Measurements from ENCODE around the gene ALKAL2. TPM values are rescaled to one million over a fixed set of nuclear protein-coding genes. Genes with fewer than 3 reads are reported as not detected.

The ALKAL2 gene
- total RNA-seq, 1 donor from 2014 or later = 0.63 TPM

DNA sequence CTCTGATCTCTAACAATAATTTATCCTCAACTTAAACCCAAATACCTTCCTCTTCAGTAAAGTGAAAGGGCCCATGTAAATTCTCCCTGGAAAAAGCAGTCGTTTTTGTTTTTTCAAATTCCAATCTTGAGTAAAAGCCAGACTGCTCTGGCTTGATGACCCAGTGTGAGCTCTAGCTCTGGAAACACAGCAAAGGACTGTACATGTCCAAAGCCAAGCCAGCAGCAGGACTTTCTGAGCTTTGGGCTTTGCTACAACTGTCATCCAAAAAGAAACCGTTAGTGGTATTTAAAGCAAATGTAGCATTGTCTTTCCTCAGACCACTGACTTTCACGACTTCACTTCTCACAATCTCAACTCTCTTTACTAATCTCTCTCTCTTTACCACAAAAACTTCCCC is 49.5 kb downstream of the ALKAL2 start:
- Mint-ChIP-seq H3K4me3 (no peak overlapping the region), H3K27ac (ENCODE audit: unreplicated experiment) (peak overlapping the region; percentile 22)
- TF ChIP-seq, protein P1, sequence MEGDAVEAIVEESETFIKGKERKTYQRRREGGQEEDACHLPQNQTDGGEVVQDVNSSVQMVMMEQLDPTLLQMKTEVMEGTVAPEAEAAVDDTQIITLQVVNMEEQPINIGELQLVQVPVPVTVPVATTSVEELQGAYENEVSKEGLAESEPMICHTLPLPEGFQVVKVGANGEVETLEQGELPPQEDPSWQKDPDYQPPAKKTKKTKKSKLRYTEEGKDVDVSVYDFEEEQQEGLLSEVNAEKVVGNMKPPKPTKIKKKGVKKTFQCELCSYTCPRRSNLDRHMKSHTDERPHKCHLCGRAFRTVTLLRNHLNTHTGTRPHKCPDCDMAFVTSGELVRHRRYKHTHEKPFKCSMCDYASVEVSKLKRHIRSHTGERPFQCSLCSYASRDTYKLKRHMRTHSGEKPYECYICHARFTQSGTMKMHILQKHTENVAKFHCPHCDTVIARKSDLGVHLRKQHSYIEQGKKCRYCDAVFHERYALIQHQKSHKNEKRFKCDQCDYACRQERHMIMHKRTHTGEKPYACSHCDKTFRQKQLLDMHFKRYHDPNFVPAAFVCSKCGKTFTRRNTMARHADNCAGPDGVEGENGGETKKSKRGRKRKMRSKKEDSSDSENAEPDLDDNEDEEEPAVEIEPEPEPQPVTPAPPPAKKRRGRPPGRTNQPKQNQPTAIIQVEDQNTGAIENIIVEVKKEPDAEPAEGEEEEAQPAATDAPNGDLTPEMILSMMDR (conservative IDR thresholded peaks at IDR 0.05) = no peak

DNA sequence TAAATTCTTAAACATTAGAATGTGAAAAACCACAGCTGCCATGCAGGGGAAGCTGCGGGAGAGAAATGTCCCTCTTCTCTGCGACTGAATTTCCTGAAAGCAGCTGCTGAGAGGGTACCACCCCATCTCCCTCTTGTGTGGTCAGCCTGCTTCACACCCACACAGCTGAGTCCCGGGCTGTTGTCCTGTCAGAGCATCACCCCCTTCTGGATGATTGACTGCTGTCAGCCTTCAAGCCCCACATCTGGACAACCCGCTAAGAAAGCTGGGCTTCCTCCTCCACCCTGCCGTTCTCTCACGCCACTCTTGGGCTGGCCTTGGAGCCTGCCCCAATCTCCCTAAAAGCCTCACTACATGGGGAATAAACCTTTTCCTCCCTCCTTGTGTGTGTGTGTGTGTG is 50.0 kb downstream of the ALKAL2 start:
- Mint-ChIP-seq H3K9me3 (no peaks in the 10 kb centered on the region), H3K27ac (ENCODE audit: unreplicated experiment) (peak overlapping the region; percentile 22)

More for the DNA sequence above, 49.5 kb downstream of the ALKAL2 start:
- Mint-ChIP-seq H3K27me3 (ENCODE audit: low read depth) (no peaks in the 10 kb centered on the region), H3K9me3 (no peaks in the 10 kb centered on the region), H3K36me3 (ENCODE audit: low read depth) (peaks cover 24% of the 10 kb centered on the region), H3K4me1 (peaks cover 14% of the 10 kb centered on the region)
- no peak for DNase-seq (ENCODE audit: low read depth, low spot score)

DNA sequence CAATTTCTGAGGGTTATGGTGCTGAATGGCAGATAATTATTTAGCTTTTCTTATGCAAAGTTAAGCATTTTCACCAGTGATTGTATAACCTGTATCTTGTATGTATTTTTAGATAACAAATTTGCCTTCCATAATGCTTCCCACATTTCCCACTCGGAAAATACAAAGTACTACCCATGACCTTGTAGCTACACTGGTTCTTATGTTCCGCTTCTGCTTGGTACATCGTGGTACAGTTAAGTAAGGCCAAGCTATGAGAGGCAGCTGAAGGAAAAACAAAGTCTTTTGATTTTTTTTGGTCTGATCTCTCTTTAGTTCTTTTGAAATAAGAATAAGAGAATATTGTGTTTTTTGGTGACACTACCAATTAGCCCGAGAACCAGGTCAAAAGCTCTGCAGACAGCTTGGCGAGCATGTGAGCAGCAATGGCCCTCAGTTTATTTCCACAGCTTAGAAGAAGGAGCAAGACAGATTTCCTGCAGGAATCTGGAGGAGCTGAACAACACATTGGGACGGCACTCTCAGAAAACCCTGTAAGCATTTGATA is 50.8 kb downstream of the ALKAL2 start:
- H3K9me3 Mint-ChIP-seq = no peaks in the 10 kb centered on the region
- H3K4me1 Mint-ChIP-seq = peaks cover 18% of the 10 kb centered on the region
- no peaks in the 10 kb centered on the region for H3K27me3 Mint-ChIP-seq (ENCODE audit: low read depth)
- H3K36me3 Mint-ChIP-seq (ENCODE audit: low read depth) = peaks cover 19% of the 10 kb centered on the region
- TF ChIP-seq, protein P1 (conservative IDR thresholded peaks at IDR 0.05) = no peak
- H3K4me3 Mint-ChIP-seq = no peak overlapping the region
- no peak overlapping the region for H3K27ac Mint-ChIP-seq (ENCODE audit: unreplicated experiment)
- DNase-seq (ENCODE audit: low read depth, low spot score) = no peak

More for the DNA sequence above, 50.0 kb downstream of the ALKAL2 start:
- Mint-ChIP-seq H3K27me3 (ENCODE audit: low read depth) (no peaks in the 10 kb centered on the region), H3K36me3 (ENCODE audit: low read depth) (peaks cover 19% of the 10 kb centered on the region), H3K4me3 (no peak overlapping the region), H3K4me1 (peaks cover 18% of the 10 kb centered on the region)
- DNase-seq (ENCODE audit: low read depth, low spot score) = no peak
- TF ChIP-seq, protein P1 (conservative IDR thresholded peaks at IDR 0.05) = no peak

DNA sequence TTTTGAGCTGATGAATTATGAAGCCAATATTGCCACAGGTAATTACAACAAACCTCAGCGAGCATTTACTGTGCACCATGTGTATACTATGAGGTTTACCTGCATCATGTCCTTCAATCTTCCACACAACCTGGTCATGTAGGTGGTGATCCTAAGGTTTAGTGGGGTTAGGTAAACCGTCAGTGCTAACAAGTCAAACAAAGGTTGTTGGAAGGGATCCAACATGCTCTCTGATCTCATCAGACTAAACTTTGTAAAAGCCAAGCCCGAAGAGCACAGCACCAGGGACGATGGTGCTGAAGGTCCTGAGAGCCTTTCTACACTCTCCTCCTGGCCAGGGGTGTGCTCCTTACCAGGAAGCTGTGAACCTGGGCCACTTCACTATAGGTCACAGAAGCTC is 53.5 kb downstream of the ALKAL2 start:
- no peak overlapping the region for H3K27ac Mint-ChIP-seq (ENCODE audit: unreplicated experiment)

DNA sequence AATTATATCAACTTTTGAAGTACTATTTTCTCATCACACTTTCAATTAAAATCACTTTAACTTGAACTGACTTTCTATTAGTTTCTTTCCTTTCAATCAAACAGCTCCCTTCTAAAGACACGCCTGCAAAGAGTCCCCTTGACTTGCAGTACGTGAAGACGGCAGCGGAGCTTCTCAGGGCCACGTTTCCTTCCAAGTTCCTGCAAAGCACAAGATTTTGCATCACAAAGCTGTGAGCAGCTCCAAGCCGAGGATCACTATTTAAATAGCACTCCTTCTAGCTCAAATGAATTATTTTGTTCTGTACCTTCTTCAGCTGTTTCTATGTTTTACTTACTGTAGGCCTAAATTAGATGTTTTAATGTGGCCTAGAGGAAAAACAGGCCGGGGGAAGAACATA is 54.9 kb downstream of the ALKAL2 start:
- H3K36me3 Mint-ChIP-seq (ENCODE audit: low read depth) = peaks cover 9% of the 10 kb centered on the region
- no peaks in the 10 kb centered on the region for H3K27me3 Mint-ChIP-seq (ENCODE audit: low read depth)
- H3K9me3 Mint-ChIP-seq = no peaks in the 10 kb centered on the region
- peaks cover 13% of the 10 kb centered on the region for H3K4me1 Mint-ChIP-seq
- H3K27ac Mint-ChIP-seq (ENCODE audit: unreplicated experiment) = no peak overlapping the region
- no peak overlapping the region for H3K4me3 Mint-ChIP-seq
- no peak for DNase-seq (ENCODE audit: low read depth, low spot score)
- TF ChIP-seq, protein P1 (conservative IDR thresholded peaks at IDR 0.05) = no peak

More for the DNA sequence above, 53.5 kb downstream of the ALKAL2 start:
- TF ChIP-seq, protein P1 (conservative IDR thresholded peaks at IDR 0.05) = no peak
- no peaks in the 10 kb centered on the region for H3K9me3 Mint-ChIP-seq
- H3K4me3 Mint-ChIP-seq = no peak overlapping the region
- H3K27me3 Mint-ChIP-seq (ENCODE audit: low read depth) = no peaks in the 10 kb centered on the region
- no peak for DNase-seq (ENCODE audit: low read depth, low spot score)
- peaks cover 9% of the 10 kb centered on the region for H3K36me3 Mint-ChIP-seq (ENCODE audit: low read depth)
- peaks cover 18% of the 10 kb centered on the region for H3K4me1 Mint-ChIP-seq

All from neural crest cell (in vitro differentiated cells).